ENCODE data around the gene NME3.

GRCh38 chr16:1791943-1792812 is 20.8 kb upstream of the NME3 start:
- TF ChIP-seq CTCF (conservative IDR thresholded peaks at IDR 0.05 in 1 of 2, IDR thresholded peaks at IDR 0.05 in 1 of 2; ENCODE audit: extremely low read depth in 1 of 2, insufficient read depth in 1 of 2, low read depth in 1 of 2, low read length in 2 of 2) (no peak), EZH2 (IDR thresholded peaks at IDR 0.05; ENCODE audit: borderline replicate concordance, low read length) (no peak)
